HG02870 (cell line): Measurements from ENCODE around the gene DNAJC18.
"Not testable (repeated sequence)": the region's sequence is repeated elsewhere in the genome, so short reads cannot be mapped to it uniquely, and the experiment has no call there.

Experiments
- ATAC-seq: cut with Tn5 transposase; IDR thresholded peaks from one replicate; pipeline ENCODE4 v1.9.1; 2021; ENCODE audit warnings: mild to moderate bottlenecking, moderate library complexity; ENCODE audit not compliant: unreplicated experiment

Gene DNAJC18

DNA sequence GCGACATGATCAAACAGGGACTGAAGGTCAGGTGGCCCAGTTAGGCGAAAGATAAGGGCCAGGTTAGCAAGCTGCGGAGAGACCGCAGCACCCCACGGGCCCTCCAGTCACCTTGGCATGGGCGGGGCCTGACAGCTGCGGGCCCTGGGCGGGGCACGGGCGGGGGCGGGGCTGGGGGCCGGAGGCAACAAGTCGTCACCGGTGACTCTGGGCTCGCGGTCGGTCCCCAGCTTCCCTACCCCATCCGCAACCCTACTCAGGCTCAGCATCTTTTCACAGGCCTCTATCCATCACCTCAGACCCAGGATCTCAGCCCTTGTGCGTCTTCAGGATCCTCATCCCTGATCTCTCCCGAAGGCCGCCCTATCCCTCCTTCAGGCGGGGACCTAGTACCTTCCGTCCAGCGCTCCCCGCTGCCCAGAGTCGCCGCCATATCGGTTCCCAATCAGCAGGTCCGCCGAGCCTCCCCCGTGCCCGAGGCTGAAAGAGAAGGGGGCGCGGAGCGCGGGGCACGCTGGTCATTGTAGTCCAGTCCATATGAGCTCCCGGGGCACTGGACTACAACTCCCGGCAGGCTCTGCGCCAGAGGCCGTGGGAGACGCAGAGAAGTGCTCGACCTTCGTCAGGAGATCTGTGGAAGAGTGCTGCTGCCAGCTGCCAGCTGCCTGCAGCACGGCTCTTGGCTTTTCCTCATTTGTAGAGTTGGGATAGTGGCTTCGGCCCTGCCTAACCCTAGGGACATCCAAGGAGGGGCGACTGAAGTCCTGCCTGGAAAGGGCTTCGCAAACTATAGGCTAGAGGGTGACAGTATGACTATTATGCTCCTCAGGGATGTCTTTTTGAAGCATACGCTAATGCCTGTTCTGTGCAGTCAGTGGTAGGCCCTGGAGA lies at the start of gene DNAJC18:
TSS of gene DNAJC18 (minus strand) at position 513 of the 891 bp plus-strand sequence. CDS start at position 433, 80 bp downstream.
- ATAC-seq = peak; percentile 90

DNA sequence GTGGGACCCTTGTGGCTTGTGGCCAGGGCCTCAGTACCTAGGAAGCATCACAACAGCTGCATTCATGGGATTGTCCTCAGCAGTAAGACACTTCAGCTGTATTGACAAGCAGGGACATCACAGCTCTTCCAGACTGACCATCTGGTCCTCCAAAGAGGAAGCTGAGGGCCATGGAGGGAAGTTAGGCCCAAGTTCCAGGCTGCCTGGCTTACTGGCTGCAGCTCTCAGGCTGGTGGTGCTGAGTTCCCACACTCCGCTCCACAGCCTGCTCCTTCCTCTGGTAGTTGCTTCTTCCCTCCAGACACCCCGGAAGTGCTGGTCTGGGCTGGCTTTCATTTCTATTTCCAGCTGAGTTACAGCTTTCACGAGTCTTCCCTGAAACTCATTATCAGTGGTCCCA lies 48.9 kb upstream of the DNAJC18 start:
- no peak for ATAC-seq

DNA sequence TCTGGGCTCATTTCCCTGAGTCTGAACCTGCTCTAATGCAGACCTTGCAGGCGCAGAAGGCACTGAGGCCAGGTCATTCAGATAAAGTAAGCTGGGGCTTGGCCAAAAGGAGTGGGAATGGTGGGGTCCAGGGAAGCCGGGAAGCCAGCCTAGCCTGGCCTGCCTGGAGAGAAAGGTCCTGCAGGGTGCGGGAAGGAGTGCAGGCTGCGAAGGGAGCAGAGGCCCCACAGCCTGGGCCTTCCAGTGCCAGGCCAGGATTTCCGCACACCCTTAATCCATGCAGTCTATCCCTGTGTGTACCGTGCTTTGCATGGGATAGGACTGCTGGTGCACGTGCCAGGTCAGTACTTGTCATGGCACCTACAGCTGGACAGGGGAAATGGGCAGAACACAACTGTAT lies 46.9 kb upstream of the DNAJC18 start:
- ATAC-seq = no peak

DNA sequence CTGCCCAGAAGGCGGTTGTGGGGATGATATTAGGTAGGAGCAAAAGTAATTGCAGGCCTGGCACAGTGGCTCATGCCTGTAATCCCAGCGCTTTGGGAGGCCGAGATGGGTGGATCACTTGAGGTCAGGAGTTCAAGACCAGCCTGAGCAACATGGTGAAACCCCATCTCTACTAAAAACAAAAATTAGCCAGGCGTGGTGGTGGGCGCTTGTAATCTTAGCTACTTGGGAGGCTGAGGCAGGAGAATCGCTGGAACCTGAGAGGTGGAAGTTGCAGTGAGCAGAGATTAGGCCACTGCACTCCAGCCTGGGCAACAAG lies 43.5 kb upstream of the DNAJC18 start:
- not testable (repeated sequence) for ATAC-seq

- ATAC-seq = no peak
Measured at GRCh38 chr5:139482050-139482889, 42.9 kb upstream of the DNAJC18 start, which contains the start of gene STING1. STING1 (minus strand) TSS chr5:139482758; CDS start chr5:139481704, 1,054 bp downstream.

- no peak for ATAC-seq
Measured at GRCh38 chr5:139481580-139482049, 42.3 kb upstream of the DNAJC18 start.

DNA sequence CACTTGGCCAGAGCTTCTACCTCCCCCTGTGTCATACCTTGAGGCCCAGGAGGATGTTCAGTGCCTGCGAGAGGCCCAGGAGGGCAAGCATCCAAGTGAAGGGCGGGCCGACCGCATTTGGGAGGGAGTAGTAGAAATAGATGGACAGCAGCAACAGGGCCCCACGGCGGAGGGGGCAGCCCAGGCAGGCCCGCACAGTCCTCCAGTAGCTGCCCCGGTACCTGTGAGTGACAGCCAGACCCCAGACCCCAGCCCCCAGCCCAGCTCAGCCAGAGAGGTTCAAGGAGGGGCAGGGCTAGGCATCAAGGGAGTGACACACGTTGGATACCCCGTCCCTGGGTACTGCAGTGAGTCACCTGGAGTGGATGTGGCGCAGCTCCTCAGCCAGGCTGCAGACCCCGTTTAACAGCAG lies 41.8 kb upstream of the DNAJC18 start:
- ATAC-seq = no peak

- not testable (repeated sequence) for ATAC-seq
Measured at GRCh38 chr5:139479729-139480128, 40.4 kb upstream of the DNAJC18 start.

GRCh38 chr5:139478657-139479423 lies 39.5 kb upstream of the DNAJC18 start:
- ATAC-seq = not testable (repeated sequence)

- ATAC-seq = no peak
Measured at GRCh38 chr5:139475865-139476617, 36.7 kb upstream of the DNAJC18 start.

DNA sequence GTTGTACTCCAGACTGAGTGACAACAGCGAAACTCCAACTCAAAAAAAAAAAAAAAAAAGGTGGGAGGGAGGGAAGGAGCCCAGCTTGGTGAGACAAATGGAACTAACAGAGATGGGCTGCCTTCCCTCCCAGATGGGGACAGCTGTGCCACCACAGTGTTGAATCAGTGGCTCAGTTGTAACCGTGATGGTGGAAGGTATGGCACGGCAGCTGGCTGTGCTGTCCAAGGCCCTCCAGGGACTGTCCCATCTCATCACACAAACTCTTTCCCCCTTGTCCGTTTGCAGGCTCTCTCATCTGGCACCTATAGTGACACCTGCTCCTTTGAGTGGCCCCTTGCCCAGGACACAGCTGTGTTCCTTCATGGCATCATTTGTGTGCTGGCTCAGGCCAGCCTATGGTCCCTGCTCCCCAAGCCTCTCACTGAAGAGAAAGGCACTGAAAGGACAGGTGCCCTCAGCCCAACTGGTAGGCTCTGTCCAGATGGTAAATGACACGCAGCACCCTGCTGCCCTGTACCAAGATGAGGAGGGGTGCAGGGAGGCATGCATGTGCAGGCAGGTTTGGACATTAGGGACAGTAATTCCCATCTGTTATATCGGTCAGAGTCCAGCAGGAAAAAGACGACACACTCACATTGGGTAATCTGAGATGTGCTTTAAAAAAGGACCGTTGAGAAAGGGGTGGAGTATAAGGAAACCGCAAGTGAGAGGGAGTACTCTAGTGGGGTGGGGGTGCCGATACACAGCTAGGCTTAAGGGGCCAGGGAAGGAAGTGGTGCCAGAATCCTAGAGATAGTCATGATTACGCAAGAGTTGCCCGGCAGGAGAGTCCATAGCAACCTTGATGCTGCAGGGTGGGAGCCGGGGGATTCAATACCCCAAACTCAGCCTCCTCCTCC lies 35.8 kb upstream of the DNAJC18 start:
- ATAC-seq = no peak

GRCh38 chr5:139473565-139473964 lies 34.2 kb upstream of the DNAJC18 start:
- ATAC-seq = no peak

DNA sequence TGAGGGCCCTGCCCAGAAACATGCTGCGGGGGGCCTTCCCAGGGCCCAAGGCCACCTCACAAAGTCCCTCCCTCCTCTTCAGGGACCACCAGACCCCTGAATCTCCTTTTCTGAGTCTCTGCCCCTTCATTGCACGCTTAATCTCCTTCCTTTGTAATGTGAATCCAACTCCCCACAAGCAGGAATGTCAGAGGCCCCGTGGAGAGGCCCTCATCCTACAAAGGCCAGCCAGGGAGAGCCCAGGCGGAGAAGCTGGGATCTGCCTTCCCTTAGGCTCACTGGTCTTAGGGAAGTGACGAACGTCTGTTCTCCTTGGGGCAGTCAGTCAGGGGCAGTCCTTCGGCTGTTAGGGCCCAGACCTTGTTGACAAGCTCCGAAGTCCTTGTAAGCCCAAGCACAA lies 33.8 kb upstream of the DNAJC18 start:
- ATAC-seq = no peak

DNA sequence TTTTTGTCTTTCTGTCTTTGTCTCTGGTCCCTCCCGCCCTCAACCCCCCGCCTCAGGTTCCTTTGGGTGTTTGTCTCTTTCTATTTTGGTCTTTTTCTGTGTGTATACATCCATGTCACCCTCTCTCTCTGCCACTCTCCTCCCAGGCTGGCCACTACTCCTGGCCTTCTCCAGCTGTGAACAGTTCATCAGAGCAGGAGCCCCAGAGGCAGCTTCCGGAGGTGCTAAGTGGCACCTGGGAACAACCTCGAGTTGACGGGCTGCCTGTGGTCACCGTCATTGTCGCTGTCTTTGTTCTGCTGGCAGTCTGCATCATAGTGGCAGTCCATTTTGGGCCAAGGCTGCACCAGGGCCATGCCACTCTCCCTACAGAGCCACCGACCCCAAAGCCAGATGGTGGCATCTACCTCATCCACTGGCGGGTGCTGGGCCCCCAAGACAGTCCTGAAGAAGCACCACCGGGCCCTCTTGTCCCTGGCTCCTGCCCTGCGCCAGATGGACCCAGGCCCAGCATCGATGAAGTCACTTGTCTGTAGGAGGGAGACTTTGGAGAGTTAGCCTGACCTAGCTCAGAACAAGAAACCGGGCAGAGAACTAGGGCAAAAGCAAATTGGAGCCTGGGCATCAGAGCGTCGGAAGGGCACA lies 33.2 kb upstream of the DNAJC18 start:
- ATAC-seq = no peak

GRCh38 chr5:139470821-139471300 lies 31.5 kb upstream of the DNAJC18 start, which contains the start of gene SMIM33:
SMIM33 (plus strand) TSS chr5:139471004; CDS start chr5:139471122, 118 bp downstream.
- no peak for ATAC-seq

DNA sequence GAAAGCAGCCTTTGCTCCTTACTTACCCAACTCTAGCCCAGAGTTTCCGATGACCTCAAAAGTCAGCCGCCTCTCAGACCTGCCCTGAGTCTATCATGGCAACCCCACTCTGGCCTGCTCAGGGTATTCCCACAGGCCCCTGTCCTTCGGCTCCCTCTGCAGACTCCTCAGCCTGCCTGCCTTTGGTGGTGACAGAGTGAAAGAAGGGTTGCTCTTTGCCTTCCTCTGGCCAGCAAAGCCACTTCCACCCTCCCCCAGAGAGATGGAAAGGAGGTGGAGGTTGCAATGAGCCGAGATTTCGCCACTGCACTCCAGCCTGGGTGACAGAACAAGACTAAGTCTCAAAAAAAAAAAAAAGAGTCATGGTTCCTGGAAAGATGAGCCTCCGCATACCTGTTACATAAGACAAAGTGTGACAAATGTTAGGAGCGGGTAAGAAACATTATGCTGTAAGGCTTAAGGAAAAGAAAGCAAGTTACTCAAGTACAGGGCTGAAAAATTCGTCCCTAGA lies 29.2 kb upstream of the DNAJC18 start:
- no peak for ATAC-seq

DNA sequence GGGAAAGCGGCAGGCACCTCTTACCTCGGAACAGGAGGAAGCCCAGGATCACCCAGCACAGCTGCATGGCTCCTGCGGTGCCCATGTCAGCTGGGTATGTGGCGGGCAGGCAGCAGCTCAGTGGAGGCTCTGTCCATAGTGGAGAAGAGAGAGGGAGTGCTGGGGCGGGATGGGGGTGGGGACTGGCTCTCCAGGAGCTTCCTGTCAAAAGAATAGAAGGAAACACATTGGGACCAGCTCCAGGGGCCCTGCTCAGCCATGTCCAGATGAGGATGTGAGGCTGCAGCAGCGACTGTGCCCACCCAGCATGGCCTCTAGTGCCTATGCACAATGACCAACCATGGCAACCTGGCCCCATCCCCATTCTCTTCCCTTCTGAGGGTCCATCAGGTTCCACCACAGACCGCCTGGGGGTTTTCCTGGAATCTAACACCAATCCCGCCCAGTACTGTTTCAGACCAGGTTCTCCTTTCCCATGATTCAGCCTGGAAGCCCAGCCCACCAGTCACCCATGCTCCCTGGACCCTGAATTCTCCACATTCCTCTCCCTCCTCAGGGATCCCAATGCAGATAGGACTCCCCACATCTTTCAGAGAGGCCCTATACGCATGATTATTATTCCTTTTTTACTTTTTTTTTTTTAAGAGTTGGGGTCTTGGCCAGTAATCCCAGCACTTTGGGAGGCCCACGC lies 23.4 kb upstream of the DNAJC18 start, which contains the start of gene ECSCR:
TSS of gene ECSCR (minus strand) at position 158 of the 691 bp plus-strand sequence. CDS start at position 85, 73 bp downstream.
- no peak for ATAC-seq
